ENCODE results near the gene SYDE2.

GRCh38 chr1:85240174-85240601 lies 39.4 kb upstream of the SYDE2 start:
- peak; percentile 14 to 25 (median 16) for TF ChIP-seq CTCF (IDR thresholded peaks at IDR 0.05)
- no peak for TF ChIP-seq POLR2A (IDR thresholded peaks at IDR 0.05; ENCODE audit: low read depth)
